Esophagus squamous epithelium (tissue), 5 donors: ENCODE results near the gene TGM5. TPM values are rescaled to one million over a fixed set of nuclear protein-coding genes. Genes with fewer than 3 reads are reported as not detected.

Experiments
- DNase-seq: peaks from one replicate; lab custom pipeline; 2025; lab: John Stamatoyannopoulos, UW
- H3K27ac ChIP-seq, 4 donors: fragments of 200-600 bp; sonication (generic); one replicate each; pipeline ENCODE4 v1.5.1; 2016 to 2019; ENCODE audit warnings: mild to moderate bottlenecking in 1 of 4
- H3K27me3 ChIP-seq, 4 donors: fragments of 200-600 bp; sonication (generic); 1 replicate in 3 of 4; 2 replicates in 1 of 4; pipeline versions ENCODE4 v1.5.1 to v1.6.0; 2017 to 2021; ENCODE audit warnings: antibody characterized with exemption in 1 of 4
- H3K36me3 ChIP-seq, 3 donors: fragments of 200-600 bp; sonication (generic); one replicate each; pipeline ENCODE4 v1.5.1; 2016 to 2019
- H3K4me1 ChIP-seq, 3 donors: fragments of 200-600 bp; sonication (generic); one replicate each; pipeline ENCODE4 v1.5.1; 2017 to 2019
- H3K4me3 ChIP-seq, 4 donors: fragments of 200-600 bp; sonication (generic); 1 replicate in 3 of 4; 2 replicates in 1 of 4; pipeline ENCODE4 v1.5.1; 2016 to 2019; ENCODE audit warnings: mild to moderate bottlenecking in 2 of 4, moderate library complexity in 1 of 4
- H3K9me3 ChIP-seq, 3 donors: fragments of 200-600 bp; sonication (generic); one replicate each; pipeline ENCODE4 v1.5.1; 2016 to 2019
- POLR2A ChIP-seq, 4 donors: fragments of 450-650 bp; IDR thresholded peaks; one replicate each; pipeline ENCODE4 v1.6.1; 2017; ENCODE audit warnings: antibody characterized with exemption in 4 of 4, mild to moderate bottlenecking in 4 of 4, moderate library complexity in 3 of 4
- WGBS, 2 donors: methylation state at CpG; one replicate each; pipeline ENCODE4 v1.1.5; 2018; 5-methylcytosine and 5-hydroxymethylcytosine counted together
- intact Hi-C: fragments of 100-400 bp; cut with DNase I; formaldehyde crosslinking; loops from one replicate; pipeline ENCODE4 v1.15.0; 2022
- total RNA-seq, 4 donors: library from RNA; depleted of rRNA; stranded (reverse); fragments of >200 nt; gene quantifications; one replicate each; pipeline ENCODE4 v1.1.0, GENCODE V29; 2016
- TF ChIP-seq, protein P1 (sequence below), 6 experiments: fragments of 450-650 bp in 4 of 6; fragments of 200-600 bp in 2 of 6; sonication (generic) in 2 of 6; IDR thresholded peaks; one replicate each; pipeline ENCODE4 v1.5.1; 2016 to 2019; ENCODE audit warnings: antibody characterized with exemption in 6 of 6, mild to moderate bottlenecking in 4 of 6, moderate library complexity in 4 of 6
- donor health status: DM: yes; HTN: yes; CAD: no.

The TGM5 gene
- total RNA-seq, 4 donors from 2014 or later: 6.7 to 36.1 (median 15.6) TPM

DNA sequence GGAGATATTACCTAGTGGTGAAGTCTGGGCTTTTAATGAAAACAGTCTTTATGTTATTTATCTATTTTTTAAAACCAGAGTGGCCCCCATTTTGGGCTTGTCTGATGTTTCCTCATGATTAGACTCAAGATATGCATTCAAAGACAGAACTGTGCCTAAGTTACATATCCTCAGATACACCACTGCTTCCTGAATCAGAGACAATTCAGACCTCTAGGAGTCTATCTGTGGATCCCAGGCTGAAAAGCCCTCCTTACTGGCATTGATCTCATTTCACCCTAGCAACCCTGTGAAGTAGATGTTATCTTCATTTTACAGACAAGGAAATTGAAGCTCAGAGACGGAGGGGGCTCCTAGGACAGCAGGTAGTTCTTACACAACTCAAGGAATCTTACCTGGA, 16.8 kb upstream of the TGM5 start:
- intact Hi-C loops: no loop called here
- TF ChIP-seq, protein P1, sequence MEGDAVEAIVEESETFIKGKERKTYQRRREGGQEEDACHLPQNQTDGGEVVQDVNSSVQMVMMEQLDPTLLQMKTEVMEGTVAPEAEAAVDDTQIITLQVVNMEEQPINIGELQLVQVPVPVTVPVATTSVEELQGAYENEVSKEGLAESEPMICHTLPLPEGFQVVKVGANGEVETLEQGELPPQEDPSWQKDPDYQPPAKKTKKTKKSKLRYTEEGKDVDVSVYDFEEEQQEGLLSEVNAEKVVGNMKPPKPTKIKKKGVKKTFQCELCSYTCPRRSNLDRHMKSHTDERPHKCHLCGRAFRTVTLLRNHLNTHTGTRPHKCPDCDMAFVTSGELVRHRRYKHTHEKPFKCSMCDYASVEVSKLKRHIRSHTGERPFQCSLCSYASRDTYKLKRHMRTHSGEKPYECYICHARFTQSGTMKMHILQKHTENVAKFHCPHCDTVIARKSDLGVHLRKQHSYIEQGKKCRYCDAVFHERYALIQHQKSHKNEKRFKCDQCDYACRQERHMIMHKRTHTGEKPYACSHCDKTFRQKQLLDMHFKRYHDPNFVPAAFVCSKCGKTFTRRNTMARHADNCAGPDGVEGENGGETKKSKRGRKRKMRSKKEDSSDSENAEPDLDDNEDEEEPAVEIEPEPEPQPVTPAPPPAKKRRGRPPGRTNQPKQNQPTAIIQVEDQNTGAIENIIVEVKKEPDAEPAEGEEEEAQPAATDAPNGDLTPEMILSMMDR (IDR thresholded peaks at IDR 0.05): no peak
- TF ChIP-seq POLR2A (IDR thresholded peaks at IDR 0.05): no peak
- Histone ChIP-seq H3K27ac (no peak overlapping the region), H3K4me3 (no peak overlapping the region), H3K9me3 (no peaks in the 10 kb centered on the region), H3K27me3 (peaks cover 0 to 36% (median 0%) of the 10 kb centered on the region in 4 donors), H3K36me3 (no peaks in the 10 kb centered on the region), H3K4me1 (peaks cover 0 to 7% (median 0%) of the 10 kb centered on the region in 3 donors)
- no peak for DNase-seq
- WGBS, 2 donors: 29% methylated on average over 1 of the region's 1 CpG; no CpG with 5 or more reads in 1 of the 2 donors

DNA sequence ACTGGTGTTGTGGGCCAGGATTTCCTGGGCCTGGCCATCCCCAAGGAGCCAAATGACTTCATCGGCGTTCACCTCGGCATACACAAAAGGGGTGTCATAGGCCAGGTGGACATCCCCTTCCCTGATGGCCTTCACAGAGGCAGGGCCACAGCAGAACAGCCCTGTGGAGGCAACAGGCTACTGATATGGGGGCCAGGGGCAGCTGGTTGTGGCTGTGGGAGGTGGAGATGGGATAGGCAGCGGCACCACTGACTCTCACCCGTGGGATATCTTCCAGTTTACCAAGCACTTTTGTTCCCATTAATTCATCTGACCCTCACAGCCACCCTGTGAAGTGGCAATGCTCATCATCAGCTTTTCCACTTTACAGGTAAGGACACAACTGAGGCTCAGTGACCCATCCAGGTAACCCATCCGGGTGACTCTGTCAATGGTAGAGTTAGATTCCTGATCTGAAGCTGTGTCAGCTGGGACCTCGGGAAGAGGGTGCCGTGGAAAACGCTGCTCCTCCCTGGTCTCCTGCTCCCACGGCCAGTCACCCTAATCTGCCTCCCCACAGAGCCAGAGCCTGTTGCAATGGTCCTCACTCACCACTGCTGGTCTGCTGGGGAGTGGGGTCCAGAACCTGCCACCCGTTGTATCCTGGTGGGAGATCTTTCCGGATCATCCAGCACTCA, 15.3 kb upstream of the TGM5 start:
- H3K36me3 ChIP-seq: no peaks in the 10 kb centered on the region
- TF ChIP-seq POLR2A (IDR thresholded peaks at IDR 0.05): no peak
- TF ChIP-seq, protein P1 (IDR thresholded peaks at IDR 0.05): no peak
- WGBS, 2 donors: 77 to 84% methylated on average over 6 to 8 of the region's 12 CpGs
- no peaks in the 10 kb centered on the region for H3K9me3 ChIP-seq
- H3K4me3 ChIP-seq: no peak overlapping the region
- no peak overlapping the region for H3K27ac ChIP-seq
- H3K27me3 ChIP-seq: peaks cover 0 to 27% (median 0%) of the 10 kb centered on the region in 4 donors
- peaks cover 0 to 13% (median 0%) of the 10 kb centered on the region in 3 donors for H3K4me1 ChIP-seq
- DNase-seq: no peak
- intact Hi-C loops: no loop called here

DNA sequence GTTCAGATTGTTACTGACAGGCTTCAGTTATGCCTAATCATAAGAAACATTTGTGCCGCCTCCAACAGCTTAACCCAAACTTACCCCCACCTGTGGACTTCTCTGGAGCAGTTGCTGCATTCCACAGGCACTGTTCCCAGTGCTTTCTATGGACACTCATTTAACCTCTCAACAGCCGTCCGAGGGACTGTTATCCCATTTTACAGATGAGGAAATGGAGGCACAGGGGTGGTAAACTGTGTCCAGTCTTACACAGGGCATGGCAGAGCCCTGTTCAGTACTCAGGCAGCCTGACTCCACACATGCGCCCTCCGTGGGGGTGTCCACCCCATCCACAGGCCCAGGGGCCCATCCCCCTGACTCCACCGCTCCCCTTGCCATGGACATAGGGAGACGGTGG, 14.3 kb upstream of the TGM5 start:
- TF ChIP-seq POLR2A (IDR thresholded peaks at IDR 0.05): no peak
- TF ChIP-seq, protein P1 (IDR thresholded peaks at IDR 0.05): no peak
- intact Hi-C loops: no loop called here
- H3K4me1 ChIP-seq: peaks cover 0 to 13% (median 0%) of the 10 kb centered on the region in 3 donors
- H3K36me3 ChIP-seq: no peaks in the 10 kb centered on the region
- no peak for DNase-seq
- peaks cover 0 to 18% (median 0%) of the 10 kb centered on the region in 4 donors for H3K27me3 ChIP-seq
- WGBS, 2 donors: 89 to 90% methylated on average over 6 to 7 of the region's 7 CpGs
- no peaks in the 10 kb centered on the region for H3K9me3 ChIP-seq
- H3K27ac ChIP-seq: no peak overlapping the region
- H3K4me3 ChIP-seq: no peak overlapping the region

DNA sequence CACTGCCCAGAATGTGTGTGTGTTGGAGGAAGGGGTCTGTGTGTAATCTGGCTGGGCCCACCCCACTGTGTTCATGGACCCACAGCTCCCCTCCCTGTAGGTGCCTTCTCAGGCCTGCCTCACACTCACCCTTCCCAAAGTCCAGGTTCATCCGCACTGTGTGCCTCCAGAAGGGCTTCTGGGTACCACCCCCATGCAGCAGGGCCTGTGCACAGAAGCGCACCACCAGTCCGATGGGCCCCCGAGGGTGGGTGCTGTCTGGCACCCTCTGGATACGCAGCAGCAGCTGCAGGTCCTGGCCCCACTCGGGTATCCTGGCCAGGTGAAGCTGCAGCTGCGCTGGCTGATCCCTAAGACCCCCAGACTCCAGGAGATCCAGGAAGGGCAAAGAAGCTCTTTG, 12.8 kb upstream of the TGM5 start:
- peaks cover 0 to 13% (median 0%) of the 10 kb centered on the region in 3 donors for H3K4me1 ChIP-seq
- no CpG with 5 or more reads among the region's 7 CpGs for WGBS, 2 donors
- no peak overlapping the region for H3K27ac ChIP-seq
- no peak for DNase-seq
- H3K9me3 ChIP-seq: no peaks in the 10 kb centered on the region
- no peak for TF ChIP-seq POLR2A (IDR thresholded peaks at IDR 0.05)
- TF ChIP-seq, protein P1 (IDR thresholded peaks at IDR 0.05): no peak
- H3K36me3 ChIP-seq: no peaks in the 10 kb centered on the region
- intact Hi-C loops: no loop called here
- H3K27me3 ChIP-seq: peaks cover 0 to 22% (median 0%) of the 10 kb centered on the region in 4 donors
- H3K4me3 ChIP-seq: no peak overlapping the region

DNA sequence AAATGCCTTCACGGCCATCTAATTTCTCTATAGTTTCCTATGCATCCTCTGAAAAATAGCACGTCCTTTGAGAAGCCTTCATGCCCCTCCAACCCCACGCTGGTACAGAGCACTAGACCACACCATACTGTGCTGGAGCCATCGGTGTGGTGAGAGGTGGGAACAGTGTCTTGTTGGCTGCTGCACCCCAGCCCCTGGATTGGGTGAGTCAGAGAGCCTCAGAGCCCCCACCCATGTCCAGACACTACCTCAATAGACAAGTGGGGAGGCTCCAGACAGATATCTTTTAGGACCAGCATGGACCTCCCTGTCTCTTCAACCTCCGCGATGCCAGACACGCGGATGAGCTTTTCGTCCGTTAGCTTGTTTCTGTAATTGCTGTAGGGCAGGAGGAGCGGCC, 12.1 kb upstream of the TGM5 start:
- DNase-seq: no peak
- no peaks in the 10 kb centered on the region for H3K9me3 ChIP-seq
- H3K27ac ChIP-seq: no peak overlapping the region
- TF ChIP-seq POLR2A (IDR thresholded peaks at IDR 0.05): no peak
- TF ChIP-seq, protein P1 (IDR thresholded peaks at IDR 0.05): no peak
- 83 to 85% methylated on average over 10 to 11 of the region's 11 CpGs for WGBS, 2 donors
- H3K4me1 ChIP-seq: peaks cover 0 to 14% (median 0%) of the 10 kb centered on the region in 3 donors
- H3K4me3 ChIP-seq: no peak overlapping the region
- H3K36me3 ChIP-seq: no peaks in the 10 kb centered on the region
- peaks cover 0 to 28% (median 0%) of the 10 kb centered on the region in 4 donors for H3K27me3 ChIP-seq
- intact Hi-C loops: no loop called here
